IPS DF 19.7 (cell line): ENCODE results near the gene HIVEP3.

Experiments
- DNase-seq: peaks from one replicate; pipeline ENCODE4 v3.0.0-alpha.2; 2013; ENCODE audit warnings: low read depth, low spot score

HIVEP3 gene

DNA sequence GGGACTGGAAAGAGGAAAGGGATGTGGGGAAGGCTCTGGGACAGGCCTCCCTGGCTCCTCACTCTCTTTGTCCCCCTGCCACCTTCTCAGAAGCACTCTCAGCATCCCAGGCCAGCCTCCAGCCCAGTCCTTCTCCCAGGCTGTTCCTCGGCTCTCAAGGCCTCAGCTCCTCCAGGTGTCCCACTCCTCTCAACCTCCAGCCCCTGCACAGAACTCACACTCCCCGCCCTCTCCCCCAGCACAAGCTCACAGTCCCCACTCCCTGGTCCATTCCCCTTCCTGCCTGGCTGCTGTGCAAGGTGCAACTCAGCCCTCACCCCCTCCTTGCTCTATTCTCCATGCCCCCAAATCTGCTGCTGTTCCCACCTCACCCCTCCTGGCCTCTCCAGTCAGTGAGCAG is 185.0 kb downstream of the HIVEP3 start:
- no peak for DNase-seq

- DNase-seq, result no peak
These were observed 185.7 kb downstream of the HIVEP3 start for GRCh38 chr1:41733021-41733420.

GRCh38 chr1:41731516-41732030 is 187.1 kb downstream of the HIVEP3 start:
- no peak for DNase-seq

DNA sequence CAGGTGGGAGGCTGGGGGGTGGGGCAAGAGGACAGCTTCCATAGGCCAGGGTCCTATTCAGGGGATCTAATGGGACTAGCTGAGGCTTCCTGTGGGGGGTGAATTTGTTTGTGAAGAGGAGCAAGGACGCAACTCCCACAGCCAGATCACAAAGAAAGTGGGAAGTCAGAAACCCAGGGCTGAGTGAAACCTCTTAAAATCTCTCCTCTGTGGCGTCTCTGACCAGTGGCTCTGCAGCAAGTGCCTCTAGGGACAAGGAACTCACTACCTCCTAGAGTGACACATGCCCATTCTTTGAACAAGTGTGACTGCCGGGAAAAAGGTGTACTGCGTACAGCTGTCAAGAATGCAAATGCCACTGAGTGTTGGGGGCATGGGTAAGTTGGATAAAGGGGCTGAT is 187.9 kb downstream of the HIVEP3 start:
- no peak for DNase-seq

DNA sequence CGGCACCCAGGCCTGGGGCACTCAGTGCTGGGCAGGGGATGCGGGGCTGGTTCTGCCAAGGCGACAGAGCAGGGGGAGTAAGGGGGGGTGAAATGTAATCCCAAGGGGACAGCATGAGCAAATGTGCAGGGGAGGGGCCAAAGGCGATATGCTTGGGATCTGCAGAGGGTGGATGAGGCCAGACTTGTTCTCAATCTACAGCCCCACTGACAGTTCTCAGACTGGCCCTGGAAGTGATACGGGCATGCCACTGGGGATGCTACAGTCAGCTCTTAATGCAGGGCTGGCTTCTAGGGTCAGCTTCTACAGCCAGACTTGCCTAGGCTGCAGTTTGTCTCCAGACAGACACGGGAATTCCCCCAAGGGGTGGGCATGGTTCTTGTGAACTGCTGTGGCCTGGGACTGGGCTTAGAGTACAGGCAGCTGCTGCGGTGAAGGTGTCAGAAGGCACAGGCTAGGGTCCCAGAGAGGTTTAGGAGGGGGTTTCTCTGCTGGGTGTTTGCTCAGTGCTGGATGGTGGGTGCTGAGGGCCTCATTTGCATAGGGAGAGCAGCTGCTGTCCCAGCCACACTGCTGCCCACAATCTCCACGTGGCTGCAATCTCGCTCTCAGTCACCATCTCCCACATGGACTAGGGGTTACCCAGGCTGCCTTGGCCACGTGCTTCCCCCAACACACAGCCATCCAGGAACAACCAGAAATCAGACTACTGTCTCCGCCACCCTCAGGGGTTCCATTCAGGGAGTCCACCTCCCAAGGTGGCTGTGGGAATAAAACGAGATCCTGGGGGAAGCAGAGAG is 190.1 kb downstream of the HIVEP3 start:
- no peak for DNase-seq

DNA sequence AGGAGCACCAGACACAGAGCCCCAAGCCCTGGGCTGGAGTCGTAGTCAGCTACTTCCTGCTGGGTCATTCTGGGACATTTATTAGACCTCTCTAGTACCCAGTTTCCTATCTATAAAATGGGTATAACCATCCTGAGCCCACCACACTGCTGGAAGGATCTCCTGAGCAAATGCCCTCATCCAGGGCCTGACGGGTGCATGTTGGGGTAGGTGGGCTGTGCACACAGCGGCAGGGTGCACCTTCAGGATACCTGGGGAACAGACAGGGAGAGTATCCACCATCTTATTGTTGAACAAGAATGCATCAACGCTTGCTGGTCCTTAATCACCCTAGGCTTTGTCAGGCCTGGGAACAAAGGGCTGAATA is 191.0 kb downstream of the HIVEP3 start:
- no peak for DNase-seq

GRCh38 chr1:41726899-41727748 is 191.6 kb downstream of the HIVEP3 start:
- DNase-seq, result peak; percentile 9

DNA sequence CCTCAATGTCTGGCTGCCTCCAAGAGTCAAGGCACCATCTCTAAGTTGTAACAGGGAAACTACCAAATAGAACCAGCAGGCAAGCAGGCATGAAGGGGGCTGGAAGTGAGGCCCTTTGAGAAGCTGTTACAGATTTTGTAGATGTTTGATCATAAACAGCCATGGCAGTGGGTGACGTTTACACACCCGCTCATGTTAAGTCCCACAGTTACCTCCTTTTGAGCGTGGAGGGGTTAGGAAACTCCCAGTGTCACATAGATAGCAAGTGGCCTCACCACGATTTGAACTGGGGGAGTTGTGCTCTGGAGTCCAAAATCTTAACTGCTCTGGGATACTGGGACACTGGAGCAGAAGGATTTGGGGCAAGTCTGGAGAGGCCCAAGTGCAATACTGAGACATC is 192.4 kb downstream of the HIVEP3 start:
- no peak for DNase-seq

- no peak for DNase-seq
These were observed 193.8 kb downstream of the HIVEP3 start for GRCh38 chr1:41724926-41725325.

GRCh38 chr1:41724248-41724647 is 194.5 kb downstream of the HIVEP3 start:
- no peak for DNase-seq

GRCh38 chr1:41723786-41724185 is 194.9 kb downstream of the HIVEP3 start:
- no peak for DNase-seq

- DNase-seq, result no peak
These were observed 196.5 kb downstream of the HIVEP3 start for GRCh38 chr1:41722184-41722583.

DNA sequence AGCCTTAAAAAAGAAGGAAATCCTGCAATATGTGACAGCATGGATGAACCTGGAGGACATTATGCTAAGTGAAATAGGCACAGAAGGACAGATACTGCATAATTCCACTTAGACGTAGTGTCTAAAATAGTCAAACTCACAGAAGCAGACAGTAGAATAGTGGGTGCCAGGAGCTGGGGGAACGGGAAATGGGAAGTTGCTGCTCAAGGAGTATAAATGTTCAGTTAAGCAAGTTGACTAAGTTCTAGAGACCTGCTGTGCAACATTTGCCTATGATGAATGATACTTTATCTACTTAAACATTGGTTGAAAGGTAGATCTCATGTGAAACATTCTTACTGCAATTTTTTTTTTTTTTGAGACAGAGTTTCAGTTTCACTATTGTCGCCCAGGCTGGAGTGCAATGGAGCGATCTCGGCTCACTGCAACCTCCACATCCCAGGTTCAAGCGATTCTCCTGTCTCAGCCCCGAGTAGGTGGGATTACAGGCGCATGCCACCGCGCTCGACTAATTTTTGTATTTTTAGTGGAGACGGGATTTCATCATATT is 197.8 kb downstream of the HIVEP3 start:
- DNase-seq, result no peak

DNA sequence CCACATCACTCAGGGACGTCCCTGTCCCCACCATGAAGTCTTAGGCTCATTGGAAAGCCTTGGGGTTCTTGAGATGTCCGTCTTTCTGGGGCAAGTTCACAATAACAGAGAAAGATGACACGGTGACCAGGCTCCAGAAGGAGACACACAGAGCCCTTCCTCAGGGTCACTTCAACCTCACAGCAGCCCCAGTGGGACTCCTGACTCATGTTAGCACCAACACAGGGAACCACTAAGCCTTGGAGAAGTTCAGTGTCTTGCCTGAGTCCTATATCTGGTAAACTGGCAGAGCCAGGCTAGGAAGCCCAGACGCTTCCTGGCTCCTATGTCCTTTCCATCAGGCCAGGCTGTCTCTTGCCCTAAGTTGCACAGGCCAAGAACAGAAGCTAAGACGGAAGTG is 199.1 kb downstream of the HIVEP3 start:
- no peak for DNase-seq

- no peak for DNase-seq
These were observed 199.6 kb downstream of the HIVEP3 start for GRCh38 chr1:41719128-41719527.

DNA sequence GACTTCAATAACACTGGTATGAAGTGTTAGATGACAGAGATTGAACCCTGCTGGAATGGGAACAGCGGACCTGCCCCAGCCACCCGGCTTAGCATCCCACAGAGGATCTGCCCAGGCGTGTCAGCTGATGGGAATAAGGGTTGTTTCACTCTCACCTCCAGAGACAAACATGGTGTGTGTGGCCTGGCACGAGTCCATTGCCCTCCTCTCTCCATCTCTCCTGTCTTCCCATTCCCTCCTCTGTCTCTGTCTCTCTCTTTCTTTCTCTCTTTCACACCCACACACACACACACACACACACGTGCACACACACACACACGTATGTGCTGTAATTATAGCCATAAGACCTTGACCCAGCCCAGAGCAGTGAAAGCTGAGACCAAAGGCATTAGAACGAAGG is 200.2 kb downstream of the HIVEP3 start:
- no peak for DNase-seq

GRCh38 chr1:41716188-41717130 is 202.3 kb downstream of the HIVEP3 start:
- no peak for DNase-seq

- no peak for DNase-seq
These were observed 203.2 kb downstream of the HIVEP3 start for GRCh38 chr1:41715441-41716095.

DNA sequence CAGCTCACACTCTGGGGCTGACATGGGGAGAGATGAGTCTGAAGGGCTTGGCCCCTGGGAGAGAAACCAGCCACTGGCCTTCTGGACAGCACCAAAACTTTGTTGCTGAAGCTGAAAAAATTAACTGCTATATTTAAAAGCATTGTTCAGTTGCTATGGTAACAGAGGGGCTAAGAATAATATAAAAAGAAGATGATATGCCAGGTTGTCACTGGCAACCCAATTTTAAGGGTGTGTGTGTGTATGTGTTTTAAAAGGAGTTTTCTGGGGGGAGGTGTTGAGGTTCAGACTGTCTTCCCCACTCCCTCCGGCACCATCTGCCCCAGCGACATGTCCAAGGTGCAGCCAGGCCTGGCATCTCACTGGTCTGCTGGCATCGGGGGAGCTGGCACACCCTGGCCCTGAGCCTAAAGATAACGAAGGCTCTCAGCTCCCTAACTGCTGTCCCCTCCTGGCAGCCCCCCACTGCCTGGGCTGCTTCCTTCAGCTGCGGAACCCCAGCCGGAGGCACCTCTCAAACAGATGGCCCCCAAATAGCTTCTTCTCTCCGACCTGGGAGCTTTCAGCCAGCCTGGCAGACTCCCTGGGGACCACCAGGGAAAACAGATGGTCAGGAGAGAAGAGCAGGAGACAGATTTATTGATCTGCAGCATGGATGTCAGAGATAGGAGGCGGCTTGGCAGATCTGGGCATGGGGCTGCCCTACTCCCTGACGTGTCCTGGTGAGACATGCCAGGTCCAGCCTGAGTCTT is 203.9 kb downstream of the HIVEP3 start:
- no peak for DNase-seq
